Measurements from ENCODE around the gene KRTAP23-1.

GRCh38 chr21:30391492-30392025 lies 43.2 kb upstream of the KRTAP23-1 start:
- no peak for TF ChIP-seq CTCF (IDR thresholded peaks at IDR 0.05)
- no peak for TF ChIP-seq POLR2A (IDR thresholded peaks at IDR 0.05)
- TF ChIP-seq EP300 (IDR thresholded peaks at IDR 0.05) = no peak
